Panc1 (cell line): Measurements from ENCODE around the gene TRIM23.

Experiments
- CTCF ChIP-seq: fragments of 450-650 bp; IDR thresholded peaks from 2 replicates; pipeline ENCODE4 v1.5.1; 2017; ENCODE audit warnings: mild to moderate bottlenecking
- POLR2AphosphoS5 ChIP-seq: IDR thresholded peaks from 2 replicates; pipeline ENCODE4 v1.6.1; 2012; ENCODE audit warnings: mild to moderate bottlenecking, low read depth, low read length, moderate library complexity
- REST ChIP-seq, 2 experiments: IDR thresholded peaks; 2 replicates each; pipeline ENCODE4 v1.6.1; 2011 to 2012; ENCODE audit warnings: low read depth in 2 of 2, control low read depth in 1 of 2, low read length in 1 of 2, mild to moderate bottlenecking in 1 of 2, moderate library complexity in 1 of 2; ENCODE audit not compliant: insufficient read depth in 1 of 2
- SIN3A ChIP-seq: IDR thresholded peaks from 2 replicates; pipeline ENCODE4 v1.6.1; 2012; ENCODE audit warnings: low read depth, mild to moderate bottlenecking, low read length, moderate library complexity, borderline replicate concordance; ENCODE audit not compliant: insufficient read depth
- TCF7L2 ChIP-seq: IDR thresholded peaks from 2 replicates; pipeline ENCODE4 v1.6.1; 2011; ENCODE audit warnings: mild to moderate bottlenecking, low read depth, low read length, inconsistent platforms

GRCh38 chr5:65623482-65623881 is 651 bp downstream of the TRIM23 start:
- TF ChIP-seq CTCF (no peak), POLR2AphosphoS5 (no peak), REST (IDR thresholded peaks at IDR 0.05; ENCODE audit: insufficient read depth in 1 of 2, low read depth in 2 of 2, low read length in 1 of 2) (no peak), SIN3A (no peak), TCF7L2 (no peak)
